SKM-1 treated with dmso at 0.1 percent for 144 hours (cell line): ENCODE results near the gene ITPKB.
A peak's percentile ranks its signal among the peaks of the same experiment; 100 is the strongest.
"Not testable (repeated sequence)": the region's sequence is repeated elsewhere in the genome, so short reads cannot be mapped to it uniquely, and the experiment has no call there.

Source experiments
- DNase-seq: peaks from one replicate; lab custom pipeline; 2025; ENCODE audit not compliant: unreplicated experiment; lab: John Stamatoyannopoulos, UW

Gene ITPKB

DNA sequence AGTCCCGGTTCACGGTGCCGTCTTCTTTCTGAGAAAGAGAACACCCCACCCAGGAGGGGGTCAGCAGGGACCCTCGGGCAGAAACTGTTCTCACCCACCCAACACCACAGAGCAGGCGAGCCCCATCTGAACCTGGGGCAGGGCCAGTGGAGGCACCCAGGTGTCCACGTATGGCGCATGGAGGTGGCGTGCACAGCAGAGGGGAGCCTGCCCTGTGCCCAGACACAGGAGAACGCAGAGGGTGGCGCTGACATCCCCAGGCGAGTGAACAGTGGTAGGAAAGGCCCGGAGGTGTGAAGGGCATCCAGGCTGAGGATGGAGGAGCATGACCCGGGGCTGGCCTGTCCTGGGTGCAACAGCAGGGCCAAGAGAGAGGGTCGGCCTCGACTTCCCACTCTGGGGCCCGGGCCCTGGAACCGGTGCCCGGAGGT lies 99.4 kb downstream of the ITPKB start:
- no peak for DNase-seq

GRCh38 chr1:226639206-226639605 lies 99.9 kb downstream of the ITPKB start:
- not testable (repeated sequence) for DNase-seq

GRCh38 chr1:226638608-226639007 lies 100.5 kb downstream of the ITPKB start:
- DNase-seq, result no peak

- DNase-seq, result no peak
Measured at GRCh38 chr1:226638001-226638601, 101.0 kb downstream of the ITPKB start.

DNA sequence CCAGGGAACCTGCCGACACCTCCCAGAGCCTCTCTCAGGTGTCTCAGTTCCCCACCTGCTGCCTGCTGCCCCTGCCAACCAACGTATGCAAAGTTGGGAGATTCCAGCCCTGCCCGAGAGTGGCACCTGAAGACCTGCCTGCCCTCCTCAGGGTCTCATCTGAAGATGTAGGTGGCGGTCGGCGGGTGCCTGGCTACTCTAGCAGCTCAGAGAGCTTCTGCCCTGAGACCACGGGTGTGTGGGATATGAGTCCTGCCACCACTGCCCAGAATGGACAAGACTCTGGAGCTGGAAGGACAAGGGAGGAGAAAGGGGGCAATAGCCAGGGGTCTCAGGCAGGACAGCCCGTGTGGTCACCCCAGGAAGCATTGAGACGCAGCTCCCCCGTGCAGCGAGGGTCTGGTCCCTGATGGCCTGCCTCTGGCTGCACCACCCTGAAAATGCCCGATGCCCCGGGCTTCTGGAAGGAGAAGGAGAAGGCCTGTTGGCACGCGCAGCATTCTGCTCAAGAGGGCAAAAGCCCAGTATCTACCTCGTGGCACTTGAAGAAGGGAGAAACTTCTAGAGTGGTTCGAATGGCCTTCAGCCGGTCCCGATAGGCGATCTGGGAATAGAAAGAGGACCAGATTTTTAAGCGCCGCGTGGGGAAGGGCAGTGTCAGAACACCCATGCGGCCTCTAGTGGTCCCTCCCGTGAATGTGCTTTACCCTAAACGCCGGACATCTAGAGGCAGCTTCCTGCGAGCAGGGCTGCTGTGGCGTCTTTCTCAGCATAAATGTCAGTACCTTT lies 101.7 kb downstream of the ITPKB start:
- no peak for DNase-seq

GRCh38 chr1:226636847-226637096 lies 102.3 kb downstream of the ITPKB start:
- DNase-seq, result no peak

DNA sequence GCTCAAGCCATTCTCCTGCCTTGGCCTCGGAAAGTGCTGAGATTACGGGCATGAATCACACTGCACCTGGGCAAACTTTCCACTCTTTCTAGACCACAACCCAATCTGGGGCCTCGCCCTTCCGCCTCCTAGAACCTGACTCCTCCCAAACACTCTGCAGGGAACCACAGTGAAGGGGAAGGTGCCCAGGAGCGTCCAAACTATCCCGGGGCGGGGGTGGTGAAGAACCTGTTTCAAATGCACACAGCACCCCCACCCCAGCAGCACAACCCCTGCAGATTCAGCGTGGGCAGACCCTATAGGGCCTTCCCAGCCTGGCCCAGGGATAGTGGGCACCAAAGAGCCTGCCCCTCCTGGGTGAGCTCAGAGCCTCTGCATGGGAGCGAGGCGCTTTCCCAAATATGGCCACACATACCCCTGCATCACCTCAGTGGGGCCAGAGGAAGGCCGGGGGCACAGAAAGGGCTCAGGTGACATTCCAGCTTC lies 103.6 kb downstream of the ITPKB start:
- no peak for DNase-seq

- no peak for DNase-seq
Measured at GRCh38 chr1:226634611-226635246, 104.4 kb downstream of the ITPKB start.

DNA sequence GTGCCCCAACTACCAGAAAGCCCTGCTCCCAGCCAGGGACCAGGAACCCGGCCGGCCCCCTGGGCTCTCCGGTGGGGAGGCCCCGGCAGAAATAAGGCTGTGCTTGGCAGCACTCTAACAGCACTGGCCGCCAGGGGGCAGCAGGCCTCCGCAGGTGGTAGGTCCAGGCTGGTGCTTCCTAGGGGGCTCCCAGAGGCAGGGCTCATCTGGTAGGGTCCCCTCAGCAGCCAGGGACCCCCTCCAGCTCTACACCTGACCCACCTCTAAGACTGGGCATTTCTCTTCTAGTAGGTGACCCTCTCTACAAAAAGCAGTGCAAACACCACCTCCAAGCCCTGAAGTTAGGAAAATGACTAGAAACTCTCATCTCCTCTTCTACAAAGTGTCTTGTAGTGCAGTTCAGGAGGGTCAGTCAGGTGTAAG lies 104.9 kb downstream of the ITPKB start:
- peak; percentile 58 for DNase-seq

- DNase-seq, result no peak
Measured at GRCh38 chr1:226633541-226634165, 105.4 kb downstream of the ITPKB start.

DNA sequence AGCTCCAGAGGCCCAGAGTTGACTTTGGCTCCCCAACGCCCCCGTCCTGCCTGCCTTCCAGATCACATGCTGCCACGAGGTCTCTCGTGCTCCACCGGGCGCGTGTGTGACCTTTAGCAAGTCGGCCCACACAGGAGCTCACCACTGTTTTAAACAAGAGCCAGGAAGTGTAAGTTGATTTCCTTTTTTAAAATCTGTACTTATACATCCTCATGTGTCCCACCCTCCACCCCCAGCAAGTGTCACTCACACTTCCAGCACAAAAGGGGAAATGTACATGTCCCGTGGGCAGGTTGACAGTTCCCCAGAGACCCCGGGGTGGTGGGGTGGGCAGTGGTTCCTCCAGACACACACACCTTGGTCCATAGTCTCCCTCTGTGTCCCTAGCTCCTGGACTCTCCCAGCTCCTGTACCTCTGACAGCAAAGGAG lies 106.1 kb downstream of the ITPKB start:
- no peak for DNase-seq

GRCh38 chr1:226632169-226632879 lies 106.8 kb downstream of the ITPKB start:
- no peak for DNase-seq

DNA sequence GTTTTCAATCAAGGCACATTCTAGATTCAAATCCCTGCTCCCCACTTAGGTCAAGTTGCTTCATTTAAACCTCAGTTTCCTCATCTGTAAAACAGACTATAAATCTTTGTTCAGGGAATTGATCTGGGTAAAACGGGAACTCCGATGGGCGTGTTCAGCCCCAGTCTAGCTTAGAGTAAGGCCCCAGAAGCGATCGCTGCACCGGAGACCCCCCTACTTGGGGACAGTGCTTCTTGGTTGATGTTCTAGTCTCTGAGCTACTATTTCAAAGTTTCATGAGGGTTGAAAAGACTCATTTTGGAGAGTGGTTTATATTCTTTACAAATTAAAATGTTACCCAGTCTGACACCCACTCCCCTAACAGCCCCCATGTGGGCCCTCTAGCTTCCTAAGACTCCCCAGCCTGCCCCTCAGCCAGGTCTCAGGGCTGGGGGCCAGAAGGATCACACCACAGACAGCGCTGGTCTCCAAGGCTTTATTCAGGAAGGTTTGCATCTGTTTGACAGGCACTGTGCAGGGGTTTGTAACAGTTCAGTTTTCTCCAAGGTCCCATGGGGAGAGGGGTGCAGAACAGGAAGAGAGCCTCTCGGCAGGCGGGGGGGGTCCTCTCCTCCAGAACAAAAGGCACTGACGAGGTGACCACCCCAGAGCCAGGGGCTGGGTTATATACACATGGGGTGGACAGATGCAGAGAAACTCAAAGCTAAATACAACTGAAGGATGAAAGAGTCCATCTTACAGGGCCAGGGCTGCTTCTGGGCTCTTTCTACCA lies 107.7 kb downstream of the ITPKB start:
- DNase-seq, result no peak

GRCh38 chr1:226630592-226630991 lies 108.5 kb downstream of the ITPKB start:
- no peak for DNase-seq

DNA sequence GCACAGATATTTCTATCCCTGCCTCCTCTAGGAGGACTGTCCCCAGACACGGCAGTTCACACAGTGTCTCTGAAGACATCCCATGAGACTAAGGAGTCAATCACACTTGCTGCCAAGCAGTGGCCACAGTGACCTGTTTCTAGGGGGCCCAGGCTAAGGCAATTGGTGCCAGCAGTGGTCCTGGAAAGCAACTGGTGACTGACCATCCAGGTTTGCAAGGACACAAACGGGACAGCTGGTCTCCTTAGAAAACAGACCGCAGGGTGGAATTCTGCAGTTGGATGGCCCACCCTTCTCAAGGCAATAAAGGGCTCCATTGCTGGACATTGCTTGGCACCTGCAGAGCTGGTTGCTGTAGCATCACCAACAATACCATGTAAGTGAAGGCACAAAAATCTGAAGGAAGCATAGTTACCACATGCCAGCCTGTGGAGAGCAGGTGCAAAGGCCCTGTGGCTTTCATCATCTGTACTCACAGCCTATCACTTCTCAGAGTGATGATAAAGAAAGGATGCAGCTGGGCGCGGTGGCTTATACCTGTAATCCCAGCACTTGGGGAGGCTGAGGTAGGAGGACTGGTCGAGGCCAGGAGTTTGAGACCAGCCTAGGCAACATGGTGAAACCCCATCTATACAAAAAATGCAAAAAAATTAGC lies 109.1 kb downstream of the ITPKB start:
- no peak for DNase-seq

- DNase-seq, result no peak
Measured at GRCh38 chr1:226629210-226629895, 109.7 kb downstream of the ITPKB start.

GRCh38 chr1:226628612-226629155 lies 110.4 kb downstream of the ITPKB start:
- DNase-seq, result no peak

GRCh38 chr1:226627924-226628611 lies 111.0 kb downstream of the ITPKB start:
- no peak for DNase-seq
